ENCODE results near the gene U2AF2. TPM values are rescaled to one million over a fixed set of nuclear protein-coding genes. Genes with fewer than 3 reads are reported as not detected.
"Not testable (repeated sequence)": the region's sequence is repeated elsewhere in the genome, so short reads cannot be mapped to it uniquely, and the experiment has no call there.

Gene U2AF2
- total RNA-seq, 4 donors from 2014 or later, result 10.0 to 165 (median 58.1) TPM

GRCh38 chr19:55716531-55716930 is 61.7 kb downstream of the U2AF2 start:
- intact Hi-C loops (cut with DNase I; ENCODE audit: low total_unique reads), result no loop called here
- peaks cover 0 to 27% of the 10 kb centered on the region in 2 donors for H3K27me3 ChIP-seq
- H3K36me3 ChIP-seq, result no peaks in the 10 kb centered on the region
- no peak overlapping the region for H3K27ac ChIP-seq
- TF ChIP-seq POLR2A (IDR thresholded peaks at IDR 0.05) (no peak), CTCF (IDR thresholded peaks at IDR 0.05) (no peak)
- H3K4me3 ChIP-seq, result no peak overlapping the region
- no peak for DNase-seq
- no peaks in the 10 kb centered on the region for H3K4me1 ChIP-seq
- H3K9me3 ChIP-seq, result no peaks in the 10 kb centered on the region

GRCh38 chr19:55717251-55717650 is 62.4 kb downstream of the U2AF2 start:
- no peak for DNase-seq
- intact Hi-C loops (cut with DNase I; ENCODE audit: low total_unique reads), result no loop called here
- Histone ChIP-seq H3K36me3 (no peaks in the 10 kb centered on the region), H3K4me1 (no peaks in the 10 kb centered on the region), H3K9me3 (no peaks in the 10 kb centered on the region), H3K27ac (no peak overlapping the region), H3K27me3 (peaks cover 0 to 27% of the 10 kb centered on the region in 2 donors), H3K4me3 (no peak overlapping the region)
- TF ChIP-seq POLR2A (IDR thresholded peaks at IDR 0.05), result no peak
- no peak for TF ChIP-seq CTCF (IDR thresholded peaks at IDR 0.05)

- DNase-seq; intact Hi-C loops (cut with DNase I; ENCODE audit: low total_unique reads); H3K4me3 ChIP-seq; H3K9me3 ChIP-seq; H3K4me1 ChIP-seq; H3K36me3 ChIP-seq; H3K27ac ChIP-seq: not testable (repeated sequence)
- H3K27me3 ChIP-seq, result peaks cover 0 to 27% of the 10 kb centered on the region in 2 donors
Observed at GRCh38 chr19:55717879-55718711, 63.3 kb downstream of the U2AF2 start.

GRCh38 chr19:55720214-55720746 is 65.4 kb downstream of the U2AF2 start:
- Histone ChIP-seq H3K4me3 (no peak overlapping the region), H3K36me3 (no peaks in the 10 kb centered on the region), H3K9me3 (no peaks in the 10 kb centered on the region), H3K27ac (no peak overlapping the region), H3K4me1 (no peaks in the 10 kb centered on the region), H3K27me3 (peaks cover 0 to 27% of the 10 kb centered on the region in 2 donors)
- intact Hi-C loops (cut with DNase I; ENCODE audit: low total_unique reads), result no loop called here
- TF ChIP-seq CTCF (IDR thresholded peaks at IDR 0.05) (no peak), POLR2A (IDR thresholded peaks at IDR 0.05) (no peak)
- DNase-seq, result no peak

- TF ChIP-seq POLR2A (IDR thresholded peaks at IDR 0.05), result no peak
- Histone ChIP-seq H3K36me3 (no peaks in the 10 kb centered on the region), H3K4me3 (no peak overlapping the region), H3K27me3 (peaks cover 0 to 25% of the 10 kb centered on the region in 2 donors), H3K27ac (no peak overlapping the region), H3K9me3 (no peaks in the 10 kb centered on the region), H3K4me1 (no peaks in the 10 kb centered on the region)
- intact Hi-C loops (cut with DNase I; ENCODE audit: low total_unique reads), result no loop called here
- DNase-seq, result no peak
Observed at GRCh38 chr19:55720801-55721200, 66.0 kb downstream of the U2AF2 start.

GRCh38 chr19:55723491-55723890 is 68.7 kb downstream of the U2AF2 start:
- no peak overlapping the region for H3K27ac ChIP-seq
- peaks cover 0 to 12% of the 10 kb centered on the region in 2 donors for H3K27me3 ChIP-seq
- no peaks in the 10 kb centered on the region for H3K4me1 ChIP-seq
- H3K36me3 ChIP-seq, result no peaks in the 10 kb centered on the region
- no peaks in the 10 kb centered on the region for H3K9me3 ChIP-seq
- H3K4me3 ChIP-seq, result no peak overlapping the region
- intact Hi-C loops (cut with DNase I; ENCODE audit: low total_unique reads), result no loop called here
- TF ChIP-seq CTCF (IDR thresholded peaks at IDR 0.05) (no peak), POLR2A (IDR thresholded peaks at IDR 0.05) (no peak)
- DNase-seq, result no peak

All from uterus (tissue), 4 donors.